ENCODE data around the gene IMMP2L.

- no peak for TF ChIP-seq CTCF (IDR thresholded peaks at IDR 0.05; ENCODE audit: extremely low read depth in 1 of 2, insufficient read depth in 1 of 2, low read depth in 1 of 2, low read length in 2 of 2)
- TF ChIP-seq EZH2 (IDR thresholded peaks at IDR 0.05; ENCODE audit: borderline replicate concordance, low read depth, low read length, severe bottlenecking): no peak
- TF ChIP-seq POLR2AphosphoS5 (IDR thresholded peaks at IDR 0.05; ENCODE audit: insufficient read depth, low read depth, low read length): peak; percentile 56
- no peak for TF ChIP-seq POLR2A (IDR thresholded peaks at IDR 0.05; ENCODE audit: low read depth, low read length)
- TF ChIP-seq MAX (IDR thresholded peaks at IDR 0.05; ENCODE audit: insufficient read depth, insufficient read length): no peak
- no peak for TF ChIP-seq JUN (IDR thresholded peaks at IDR 0.05; ENCODE audit: borderline replicate concordance, insufficient read depth, insufficient read length, low read depth)
- no peak for TF ChIP-seq GATA2 (IDR thresholded peaks at IDR 0.05; ENCODE audit: insufficient read depth, insufficient read length, low read depth, low read length)
- peak; percentile 81 for TF ChIP-seq FOS (IDR thresholded peaks at IDR 0.05; ENCODE audit: borderline replicate concordance, insufficient read depth, low read length)
Observed at GRCh38 chr7:111138193-111138569, 424.1 kb downstream of the IMMP2L start.
